HG02840 (cell line): ENCODE measurements around the gene PIP5K1B.

Source experiments
- ATAC-seq: cut with Tn5 transposase; IDR thresholded peaks from one replicate; pipeline ENCODE4 v1.9.1; 2021; ENCODE audit warnings: mild to moderate bottlenecking, moderate library complexity, moderate number of reproducible peaks; ENCODE audit not compliant: unreplicated experiment, low FRiP score

Gene PIP5K1B

DNA sequence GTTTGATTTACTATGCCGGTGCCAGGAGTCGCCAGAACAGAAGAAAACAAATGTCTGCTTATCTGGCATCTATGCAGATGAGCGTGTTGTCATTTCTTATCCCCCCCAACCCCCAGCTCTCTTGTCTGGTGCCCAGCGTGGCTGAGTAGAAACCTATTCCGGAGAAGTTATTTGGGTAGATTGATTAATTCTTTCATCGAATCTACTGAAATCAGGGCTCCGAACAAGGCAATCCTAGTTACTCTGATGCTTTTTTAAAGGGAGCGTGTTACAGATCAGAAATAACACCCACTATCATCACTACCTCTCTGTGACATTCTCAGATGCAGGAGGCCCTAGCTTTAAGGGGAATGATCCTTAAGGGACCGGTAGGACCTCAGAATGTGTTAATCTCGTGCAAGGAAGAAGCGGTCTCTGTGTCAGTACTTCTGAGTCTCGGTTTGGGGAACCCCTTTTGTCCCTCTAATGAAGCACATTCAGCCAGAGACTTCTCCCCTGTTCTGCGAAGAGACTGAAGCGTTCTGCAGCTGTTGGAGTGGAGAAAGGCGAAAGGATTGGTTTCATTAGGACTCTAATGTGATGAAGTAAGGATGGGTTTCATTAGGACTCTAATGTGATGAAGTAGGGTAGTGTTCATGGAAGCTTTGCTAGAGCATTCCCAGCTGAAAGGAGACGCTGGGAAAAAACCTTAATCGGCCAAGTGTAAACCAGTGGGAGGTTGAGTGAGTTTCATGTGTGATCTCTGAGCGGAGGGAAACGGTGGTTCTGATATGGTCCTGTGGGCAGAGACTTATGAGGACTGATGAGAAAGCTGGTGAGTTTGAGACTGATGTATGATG lies 1.5 kb downstream of the PIP5K1B start:
- ATAC-seq, result no peak

DNA sequence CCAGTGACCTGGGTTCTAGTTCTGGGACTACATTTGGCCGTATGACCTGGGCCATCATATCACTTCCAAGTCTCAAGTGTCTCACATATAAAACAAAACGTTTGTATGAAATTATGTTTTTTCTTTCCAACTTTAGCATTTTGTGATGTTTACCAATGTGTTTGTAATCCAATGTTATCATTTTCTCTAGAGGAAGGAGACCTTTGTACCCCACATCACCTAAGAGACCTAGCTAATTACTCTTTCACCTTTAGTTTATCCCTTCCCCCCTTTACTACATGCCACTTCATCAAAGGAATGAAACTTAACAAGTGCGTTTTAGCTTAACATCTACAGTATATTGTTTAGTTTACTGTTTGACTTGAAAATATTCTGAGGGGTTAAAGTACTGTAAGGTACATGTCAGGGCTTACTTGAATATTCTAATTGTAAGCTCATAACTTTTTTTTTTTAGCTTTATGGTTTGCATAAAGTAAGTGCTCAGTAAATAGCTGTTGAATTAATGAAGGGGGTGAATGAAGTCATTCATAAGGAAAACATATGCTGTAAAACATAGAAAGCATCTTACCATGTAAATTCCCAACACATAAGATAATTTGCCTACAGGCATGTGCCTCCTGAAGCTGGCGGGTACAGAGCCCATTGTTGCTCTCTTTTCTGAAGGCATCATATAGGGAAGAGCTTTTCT lies 2.9 kb downstream of the PIP5K1B start:
- ATAC-seq, result no peak

DNA sequence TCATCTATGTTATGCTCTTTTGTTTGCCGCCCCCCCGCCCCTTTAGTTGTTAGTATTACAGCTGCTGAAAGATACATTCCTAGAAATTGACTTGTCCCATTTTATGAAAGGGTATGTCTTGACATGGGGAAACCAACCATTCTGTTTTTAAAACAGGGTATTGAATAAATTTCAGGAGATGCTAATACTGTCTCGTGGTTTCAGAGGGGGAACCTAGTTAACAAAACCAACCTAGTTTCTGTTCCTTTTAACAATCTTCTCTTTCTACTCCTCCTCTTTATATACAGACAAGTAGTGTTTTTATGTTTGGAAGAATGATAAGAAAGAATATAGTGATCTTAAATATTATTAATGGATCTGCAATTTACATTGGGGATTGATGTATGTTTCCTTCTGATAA lies 3.5 kb downstream of the PIP5K1B start:
- no peak for ATAC-seq

DNA sequence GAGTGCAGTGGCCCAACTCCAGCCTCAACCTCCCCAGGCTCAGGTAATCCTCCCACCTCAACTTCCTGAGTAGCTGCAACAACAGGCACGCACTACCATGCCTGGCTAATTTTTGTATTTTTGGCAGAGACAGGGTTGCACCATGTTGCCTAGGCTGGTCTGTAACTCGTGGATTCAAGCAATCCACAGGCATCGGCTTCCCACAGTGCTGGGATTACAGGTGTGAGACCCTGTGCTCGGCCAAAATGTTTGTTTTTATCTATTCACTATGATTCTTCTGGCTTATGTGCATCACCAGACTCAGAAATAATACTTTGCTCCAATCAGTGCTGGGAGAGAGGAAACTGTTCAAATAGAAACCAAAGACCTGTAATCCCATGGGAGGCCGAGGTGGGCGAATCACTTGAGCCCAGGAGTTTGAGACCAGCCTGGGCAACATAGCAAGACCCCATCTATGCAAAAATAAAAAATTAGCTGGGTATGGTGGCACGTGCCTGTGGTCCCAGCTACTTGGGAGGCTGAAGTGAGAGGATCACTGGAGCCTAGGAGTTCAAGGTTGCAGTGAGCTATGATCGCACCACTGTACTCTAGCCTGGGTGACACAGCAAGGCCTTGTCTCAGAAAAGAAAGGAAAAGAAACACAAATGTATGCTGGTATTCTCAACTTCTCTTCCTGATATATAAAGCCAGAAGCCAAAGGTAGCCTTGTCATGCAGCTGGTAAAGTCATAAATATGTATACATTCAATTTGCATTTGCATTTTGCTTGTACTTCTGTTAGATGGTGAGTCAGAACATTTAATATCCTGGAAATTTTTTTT lies 4.5 kb downstream of the PIP5K1B start:
- no peak for ATAC-seq

DNA sequence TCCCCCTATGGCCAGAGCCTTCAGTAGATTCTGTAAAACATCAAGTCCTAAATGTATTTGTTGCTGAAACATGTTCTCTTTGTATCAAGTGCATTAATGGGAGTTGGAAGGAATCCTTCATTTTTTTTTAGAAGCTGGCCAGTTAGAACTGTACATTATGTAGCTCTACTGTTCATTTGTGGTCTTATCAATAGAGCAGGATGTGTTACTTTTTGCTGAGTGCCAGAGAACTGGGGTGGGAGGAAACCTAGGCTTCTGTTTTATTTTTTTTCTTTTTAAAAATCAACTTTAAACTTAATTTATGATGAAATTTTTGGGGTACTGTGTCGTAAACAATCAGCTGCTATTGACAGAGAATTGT lies 5.1 kb downstream of the PIP5K1B start:
- ATAC-seq, result no peak

DNA sequence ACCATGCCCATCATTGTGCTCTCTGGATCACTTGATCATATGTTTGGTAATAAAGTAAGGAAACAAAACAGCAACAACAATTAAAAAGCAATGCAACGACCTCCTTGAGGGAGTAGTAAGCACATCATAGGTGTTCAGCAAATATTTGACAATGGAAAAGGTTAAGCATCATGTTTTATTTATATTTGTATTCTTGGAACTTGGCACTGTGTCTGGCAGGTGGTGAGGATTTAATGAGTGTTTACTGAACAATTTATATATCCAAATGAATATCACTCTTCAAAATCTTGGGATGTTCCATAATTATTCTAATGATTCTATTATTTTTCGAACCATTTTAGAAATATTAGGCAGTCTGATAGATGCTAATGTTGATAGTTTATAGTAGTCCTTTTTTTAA lies 6.2 kb downstream of the PIP5K1B start:
- no peak for ATAC-seq

DNA sequence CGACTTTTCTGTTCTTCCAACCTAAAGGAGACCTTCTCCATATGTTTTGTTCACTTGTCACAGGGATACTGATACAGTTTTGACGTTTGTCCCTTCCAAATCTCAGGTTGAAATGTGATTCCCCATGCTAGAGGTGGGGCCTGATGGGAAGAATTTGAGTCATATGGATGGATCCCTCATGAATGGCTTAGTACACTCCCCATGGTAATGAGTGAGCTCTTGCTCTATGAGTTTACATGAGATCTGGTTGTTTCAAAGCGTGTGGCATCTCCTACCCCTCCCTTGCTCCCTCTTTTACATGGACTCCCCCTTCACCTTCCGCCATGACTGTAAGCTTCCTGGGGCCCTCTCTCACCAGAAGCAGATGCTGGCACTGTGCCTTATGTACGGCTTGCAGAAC lies 6.9 kb downstream of the PIP5K1B start:
- no peak for ATAC-seq

DNA sequence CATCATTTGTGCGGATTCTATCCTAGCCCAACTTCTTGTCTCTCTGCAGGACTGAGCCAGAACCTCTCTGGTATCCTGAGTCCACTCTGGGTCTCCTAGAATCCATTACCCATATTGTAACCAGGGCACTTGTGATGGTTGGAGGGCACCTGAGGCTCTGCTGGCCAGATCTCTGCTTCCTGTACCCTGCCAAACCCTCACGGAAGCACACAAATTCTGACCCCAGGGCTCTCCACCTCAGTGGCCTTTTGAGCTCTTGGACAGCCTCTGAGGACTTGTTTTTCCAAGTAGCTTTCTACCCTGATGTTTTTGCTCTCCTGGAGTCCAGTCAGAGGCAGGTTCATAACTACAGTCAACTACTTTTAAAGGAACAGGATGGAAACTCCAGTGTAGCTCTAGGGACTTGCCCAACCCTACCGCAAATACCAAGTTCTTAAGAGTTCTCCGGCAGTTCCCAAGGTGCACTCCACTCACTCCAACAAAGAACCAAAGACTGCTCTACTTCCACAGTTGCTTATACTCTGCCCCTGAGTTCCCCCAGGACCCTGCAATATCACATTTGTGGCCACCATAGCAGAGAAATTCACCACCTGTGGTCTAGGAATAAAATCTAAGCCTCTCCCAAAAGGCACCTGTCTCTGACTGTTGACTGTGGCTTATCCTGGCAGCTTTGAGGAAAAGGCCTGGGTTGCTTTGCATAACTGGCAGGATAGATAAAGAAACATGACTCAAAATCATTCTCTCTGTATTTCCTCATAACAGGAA lies 9.6 kb downstream of the PIP5K1B start:
- ATAC-seq, result no peak

DNA sequence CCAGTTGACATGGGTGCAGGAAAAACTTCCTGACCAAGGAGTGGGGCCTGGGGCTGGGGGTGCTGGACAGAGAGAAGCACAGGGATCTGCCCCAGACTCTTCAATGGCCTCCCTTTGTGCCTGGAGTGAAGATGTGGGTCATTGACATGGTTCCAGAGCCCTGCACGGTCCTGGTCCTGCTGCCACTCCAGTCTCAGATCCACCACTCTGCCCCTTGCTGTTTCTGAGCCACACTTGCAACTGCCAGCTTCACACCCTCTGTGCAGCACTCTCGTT lies 10.1 kb downstream of the PIP5K1B start:
- no peak for ATAC-seq

DNA sequence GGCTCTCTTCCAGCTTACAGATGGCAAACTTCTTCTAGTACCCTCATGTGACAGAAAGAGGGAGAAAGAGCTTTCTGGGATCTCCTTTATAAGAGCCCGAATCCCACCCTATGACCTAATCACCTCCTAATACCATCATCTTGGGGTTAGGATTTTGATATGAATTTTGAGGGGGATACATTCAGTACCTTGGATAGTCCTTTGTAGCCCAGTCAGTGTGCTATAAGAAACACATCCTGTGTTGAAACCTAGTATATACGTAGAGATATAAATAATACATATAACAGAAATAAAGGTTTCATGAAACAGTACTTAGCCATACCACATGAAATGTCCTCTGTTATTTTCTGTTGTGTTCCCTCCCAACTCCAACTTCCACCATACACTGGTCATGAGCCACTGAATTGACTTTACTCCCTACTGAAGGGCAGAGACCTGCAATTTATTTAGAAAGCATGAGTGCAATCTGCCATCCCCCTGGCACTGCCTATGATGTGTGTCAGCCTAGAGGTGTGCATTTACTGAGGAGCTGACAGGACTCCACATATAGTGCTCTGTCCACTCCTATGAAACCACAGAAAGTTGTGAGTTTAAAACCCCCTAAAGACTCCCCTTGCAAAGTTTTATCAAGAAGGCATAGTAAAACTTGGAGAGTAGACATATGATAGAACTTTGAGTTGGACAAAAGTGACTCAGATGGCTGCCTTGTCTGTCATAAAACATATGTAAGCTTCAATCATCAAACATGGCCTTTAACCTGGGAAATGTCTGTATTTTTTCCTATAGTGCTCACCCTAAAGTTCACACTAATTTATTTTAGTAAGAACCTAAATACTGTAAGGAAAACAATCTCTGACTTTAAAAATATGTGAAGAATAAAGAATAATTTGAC lies 12.8 kb downstream of the PIP5K1B start:
- no peak for ATAC-seq

DNA sequence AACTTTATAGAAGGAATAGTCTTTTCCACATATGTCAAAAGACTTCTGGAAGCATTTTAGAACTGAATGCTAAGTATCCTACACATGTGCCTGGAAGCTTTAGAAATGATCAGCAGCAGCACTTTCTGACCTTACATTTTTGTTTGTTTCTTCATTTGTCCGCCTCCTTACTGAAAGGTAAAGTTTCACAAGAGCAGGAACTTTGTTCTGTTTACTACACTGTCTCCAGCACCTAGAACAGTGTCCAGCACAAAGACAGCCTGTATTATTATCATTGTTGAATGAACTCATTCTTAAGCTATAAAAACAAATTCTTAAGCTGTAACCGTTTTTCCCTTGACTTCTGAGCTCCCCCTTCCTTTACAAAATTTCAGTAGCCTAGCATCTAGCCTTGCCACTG lies 14.8 kb downstream of the PIP5K1B start:
- ATAC-seq, result no peak

DNA sequence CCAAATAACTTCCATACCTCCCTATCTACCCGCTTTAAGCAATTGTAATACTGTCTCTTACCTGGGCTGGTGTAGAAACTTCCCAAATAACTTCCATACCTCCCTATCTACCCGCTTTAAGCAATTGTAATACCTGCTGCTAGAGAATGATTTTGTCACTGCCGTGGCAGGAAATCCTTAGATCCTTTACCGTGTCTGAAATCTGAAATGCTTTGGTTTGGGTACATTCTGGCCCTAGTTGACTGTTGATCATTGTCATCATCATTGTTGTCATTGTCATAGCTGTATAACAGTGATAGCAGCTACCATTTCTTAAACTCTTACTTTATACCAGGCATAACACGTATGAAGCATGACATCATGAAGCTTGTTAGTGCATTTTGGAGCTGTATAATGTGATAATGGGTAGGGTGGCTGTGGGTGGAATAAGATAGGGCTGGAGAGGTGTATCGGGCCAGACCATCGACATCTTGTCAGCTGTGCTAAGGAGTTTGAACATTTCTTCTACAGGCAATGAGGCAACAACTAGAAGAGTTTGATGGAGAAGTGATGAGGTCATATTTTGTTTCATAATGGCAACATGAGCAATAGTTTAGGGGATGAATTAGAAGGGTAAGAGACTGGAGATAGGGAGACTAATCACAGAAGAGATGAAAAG lies 15.7 kb downstream of the PIP5K1B start:
- no peak for ATAC-seq

DNA sequence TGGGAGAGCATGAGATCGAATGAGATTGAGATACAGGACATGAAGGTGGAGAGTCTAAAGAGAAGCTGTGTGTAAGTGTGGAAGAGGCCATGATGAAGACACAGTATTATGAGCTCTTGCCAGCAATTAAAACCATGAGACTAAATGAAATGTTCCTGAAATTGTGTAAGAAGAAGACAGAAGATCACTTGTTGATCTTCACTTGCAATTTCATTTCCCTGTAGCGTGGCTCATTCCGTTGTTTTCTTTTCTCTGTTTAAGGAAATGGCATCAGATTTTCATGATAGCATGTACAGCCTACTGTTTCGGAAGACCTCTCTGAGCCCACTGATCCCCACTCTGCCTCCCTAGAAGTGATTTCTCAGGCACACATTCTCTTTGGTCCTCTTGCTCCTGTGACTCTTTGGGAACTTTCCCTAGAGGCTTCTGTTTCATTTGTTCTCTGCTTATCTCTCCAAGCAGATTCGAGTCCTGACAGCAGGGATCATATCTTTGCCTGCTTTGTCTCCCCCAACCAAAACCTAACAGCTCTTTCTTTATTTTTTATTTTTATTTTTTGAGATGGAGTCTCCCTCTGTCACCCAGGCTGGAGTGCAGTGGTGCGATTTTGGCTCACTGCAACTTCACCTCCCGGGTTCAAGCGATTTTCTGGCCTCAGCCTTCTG lies 16.8 kb downstream of the PIP5K1B start:
- ATAC-seq, result no peak

DNA sequence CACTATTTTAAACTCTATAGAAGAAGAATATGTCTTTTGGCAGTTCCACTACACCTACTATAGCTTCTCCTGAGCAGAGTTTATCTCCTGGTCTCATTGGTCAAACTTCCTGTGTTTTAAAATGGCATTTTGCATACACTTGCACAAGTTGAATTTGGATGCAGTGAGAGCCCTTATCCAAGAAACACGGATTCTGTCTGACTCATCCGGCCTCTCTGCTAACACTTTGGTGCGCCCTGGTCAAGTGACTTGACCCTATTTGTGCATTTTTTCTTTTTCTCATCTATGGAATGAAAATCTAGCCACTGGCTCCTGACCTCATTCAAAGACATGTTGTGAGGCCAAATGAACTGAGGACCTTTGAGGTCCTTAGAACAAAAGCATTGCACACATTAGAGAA lies 20.0 kb downstream of the PIP5K1B start:
- ATAC-seq, result no peak

DNA sequence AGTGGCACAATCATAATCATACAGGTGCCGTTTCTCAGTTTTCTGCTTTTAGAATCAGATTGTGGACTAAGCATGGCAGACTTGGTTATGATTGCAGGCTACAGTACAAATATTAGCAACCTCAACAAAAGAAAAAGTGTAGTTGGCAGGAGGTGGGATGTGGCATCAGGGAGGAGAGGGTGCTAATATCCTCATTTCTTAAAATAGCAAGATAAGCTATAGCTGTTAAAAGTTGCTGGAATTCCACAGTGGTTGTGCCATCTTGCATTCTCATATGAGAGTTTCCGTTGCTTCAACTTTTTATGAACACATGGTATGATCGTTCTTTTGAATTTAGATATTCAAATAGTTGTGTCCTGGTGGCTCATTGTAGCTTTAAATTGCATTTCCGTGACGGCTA lies 21.4 kb downstream of the PIP5K1B start:
- ATAC-seq, result no peak

DNA sequence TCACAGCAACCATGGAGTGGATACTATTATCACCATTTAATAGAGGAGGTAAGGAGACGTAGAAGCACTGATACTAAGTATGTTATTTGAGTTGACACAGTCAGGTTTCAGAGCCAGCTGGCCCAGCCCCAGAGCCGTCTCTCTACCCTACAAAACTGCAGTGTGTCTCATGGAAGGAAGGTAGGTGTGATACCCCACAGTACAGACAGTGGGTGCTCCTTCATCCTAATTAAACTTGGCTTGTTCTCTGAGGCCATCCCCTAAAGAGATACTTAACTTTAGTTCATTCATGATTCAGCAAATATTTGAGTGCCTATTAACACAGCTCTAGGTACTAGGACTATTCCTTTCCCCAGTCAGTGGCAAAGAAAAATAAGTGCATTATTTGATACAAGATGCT lies 22.6 kb downstream of the PIP5K1B start:
- no peak for ATAC-seq

DNA sequence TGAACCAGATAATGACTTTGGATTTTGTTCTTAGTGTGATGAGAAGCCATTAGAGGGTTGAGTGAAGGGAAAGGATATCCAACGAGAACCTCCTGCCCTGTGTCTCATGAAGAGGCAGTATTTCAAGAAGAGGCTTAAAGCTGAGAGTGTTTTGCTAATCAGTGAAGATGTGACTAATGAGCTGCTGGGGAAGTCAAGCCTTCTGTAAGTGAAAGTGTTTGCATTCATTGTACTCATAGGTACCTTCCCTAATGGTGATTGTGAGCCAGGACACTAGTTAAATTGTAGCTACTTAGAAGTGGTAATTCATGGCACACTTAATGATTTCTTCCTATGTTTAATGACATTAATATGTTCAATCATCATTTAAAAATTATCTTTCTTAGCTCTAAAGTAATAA lies 23.7 kb downstream of the PIP5K1B start:
- ATAC-seq, result no peak

DNA sequence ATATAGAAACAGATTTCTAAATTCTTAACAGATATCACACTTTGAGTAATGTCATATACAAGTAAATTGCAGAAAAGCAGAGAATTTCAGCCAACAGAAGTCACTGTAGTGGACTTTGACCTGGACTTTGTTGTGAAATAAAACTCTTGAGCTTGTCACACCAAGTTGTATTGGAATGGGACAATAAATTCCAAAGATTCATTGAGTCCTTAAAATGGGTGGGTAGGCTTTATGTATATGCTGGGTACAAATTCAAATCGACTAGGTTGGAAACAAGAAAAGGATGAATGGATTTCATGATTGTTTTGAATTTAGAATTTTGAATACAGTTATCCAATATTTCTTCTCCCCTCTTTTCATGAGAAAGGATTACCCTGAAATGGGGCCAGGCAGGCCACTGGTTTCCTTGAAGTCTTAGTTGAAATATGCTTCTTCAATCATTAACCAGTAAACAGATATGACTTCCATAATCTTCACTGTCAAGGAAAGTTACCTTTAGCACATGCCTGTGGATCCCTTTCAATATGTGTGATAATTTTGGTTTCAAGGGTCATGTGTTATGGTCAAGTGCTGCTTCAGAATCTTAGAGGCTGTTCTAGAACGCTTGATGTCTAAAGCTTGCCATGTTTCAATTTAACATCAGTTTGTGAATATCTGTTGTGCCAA lies 25.7 kb downstream of the PIP5K1B start:
- no peak for ATAC-seq
